Measurements from ENCODE around the gene UTRN.

The UTRN gene

GRCh38 chr6:144314003-144314485 is 28.9 kb downstream of the UTRN start:
- no peak for DNase-seq

GRCh38 chr6:144314562-144314961 is 29.4 kb downstream of the UTRN start:
- no peak for DNase-seq

DNA sequence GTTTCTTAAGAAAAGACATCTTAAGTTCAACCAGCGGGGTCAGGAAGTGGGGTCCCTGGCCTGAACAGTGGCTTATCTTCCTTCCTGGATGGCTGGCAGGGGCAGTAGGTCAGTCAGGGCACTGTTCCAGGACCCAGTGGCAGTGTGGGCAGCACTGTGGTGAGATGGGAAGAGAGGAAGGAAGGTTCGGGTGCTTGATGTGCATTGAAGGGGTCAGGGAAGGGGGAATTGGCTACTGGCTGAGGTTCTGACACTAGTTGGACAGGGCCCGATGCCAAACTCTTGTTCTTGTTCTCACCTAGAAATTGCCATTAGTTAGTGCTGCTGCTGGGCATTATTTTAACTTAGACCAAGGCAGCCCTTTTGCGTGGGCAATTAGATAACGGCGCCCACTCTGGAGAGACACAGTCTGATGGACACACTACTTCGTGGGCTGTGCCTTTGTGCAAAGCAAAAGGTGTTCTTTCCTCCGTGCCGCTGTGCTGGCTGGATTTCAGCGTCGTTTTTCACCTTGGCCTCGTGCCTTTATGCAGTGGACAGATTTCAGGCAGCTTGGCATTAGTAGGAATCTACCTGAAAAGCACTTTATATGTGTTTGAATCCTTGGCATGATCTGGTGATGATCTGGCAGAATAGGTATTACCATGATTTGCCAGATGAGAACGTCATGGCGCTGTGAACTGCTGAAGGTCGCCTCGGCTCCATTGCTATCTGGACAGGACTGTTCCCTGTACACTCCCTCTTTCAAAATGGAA is 30.3 kb downstream of the UTRN start:
- DNase-seq: no peak

DNA sequence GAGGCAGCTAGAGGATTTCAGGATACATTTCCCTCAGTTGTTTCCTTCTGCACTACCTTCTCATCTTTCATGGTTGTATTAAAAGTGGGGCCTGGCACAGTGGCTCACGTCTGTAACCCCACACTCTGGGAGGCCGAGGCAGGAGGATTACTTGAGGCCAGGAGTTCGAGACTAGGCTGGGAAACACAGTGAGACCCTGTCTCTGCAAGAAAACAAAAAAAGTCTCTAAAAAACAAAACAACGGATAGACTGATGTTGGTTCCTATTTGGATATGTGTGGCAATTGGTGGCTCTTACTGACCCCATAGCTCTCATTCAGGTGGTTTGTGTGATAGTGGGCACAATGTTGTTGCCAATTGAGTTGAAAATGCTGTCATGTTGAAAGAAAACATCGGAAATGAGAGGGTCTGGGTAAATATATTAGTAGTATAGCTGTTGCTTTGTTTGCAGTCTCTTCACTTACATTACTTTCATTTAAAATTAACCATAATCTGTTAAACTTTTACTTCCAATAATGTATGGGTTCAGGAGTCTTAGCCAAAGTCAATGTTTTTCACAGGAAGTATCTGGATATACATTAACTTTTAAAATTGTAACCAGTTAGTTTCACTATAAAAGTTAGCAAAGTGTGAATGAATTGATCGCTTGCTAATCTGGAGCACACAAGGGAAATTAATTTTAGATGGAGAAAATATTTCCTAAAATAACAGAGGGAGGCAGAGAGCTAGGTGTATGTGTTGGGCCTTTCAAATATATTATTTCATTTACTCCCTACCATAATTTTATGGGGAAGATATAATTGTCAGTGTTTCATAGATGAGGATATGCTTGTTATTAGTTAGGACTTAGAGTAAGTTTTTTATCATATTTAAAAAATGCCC is 31.1 kb downstream of the UTRN start:
- no peak for DNase-seq

GRCh38 chr6:144316862-144317195 is 31.7 kb downstream of the UTRN start:
- no peak for DNase-seq

GRCh38 chr6:144317736-144318135 is 32.6 kb downstream of the UTRN start:
- no peak for DNase-seq

- peak in 1 of 2 donors; percentile 33 for DNase-seq
These were observed 34.1 kb downstream of the UTRN start for GRCh38 chr6:144319211-144319610.

DNA sequence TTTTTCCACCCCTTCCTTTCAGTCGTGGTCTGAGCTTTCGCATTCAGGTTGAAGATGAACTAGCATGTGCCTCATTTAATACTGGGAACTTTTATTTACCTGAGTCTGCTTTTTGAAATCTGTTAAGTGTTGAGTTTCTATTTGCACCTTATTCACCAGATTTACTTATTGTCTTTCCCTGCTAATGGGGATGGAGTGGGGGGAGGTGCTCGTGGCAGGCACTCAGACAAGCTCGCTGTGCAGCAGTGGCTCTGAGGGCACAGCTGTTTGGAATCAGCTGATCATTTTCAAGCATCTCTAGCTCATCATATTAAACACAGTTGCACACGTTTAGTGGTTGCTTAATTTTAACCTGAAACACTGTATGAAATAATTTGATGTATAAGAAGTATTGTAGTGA is 35.6 kb downstream of the UTRN start:
- no peak for DNase-seq

GRCh38 chr6:144321839-144322591 is 36.9 kb downstream of the UTRN start:
- no peak for DNase-seq

DNA sequence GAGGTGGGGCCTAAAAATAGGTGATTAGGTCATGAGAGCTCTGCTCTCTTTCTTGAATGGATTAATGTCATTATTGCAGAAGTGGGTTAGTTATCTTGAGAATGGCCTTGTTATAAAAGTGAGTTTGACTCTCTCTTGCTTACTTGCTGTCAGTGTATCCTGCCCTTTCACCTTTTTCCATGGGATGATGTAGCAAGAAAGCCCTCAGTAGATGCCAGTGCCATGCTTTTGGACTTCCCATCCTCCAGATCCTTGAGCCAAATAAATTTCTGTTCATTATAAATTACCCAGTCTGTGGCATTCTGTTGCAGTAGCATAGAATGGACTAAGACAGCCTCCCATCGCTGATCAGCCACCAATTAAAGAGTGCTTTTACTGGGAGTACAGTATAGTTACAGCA is 40.1 kb downstream of the UTRN start:
- DNase-seq: no peak

DNA sequence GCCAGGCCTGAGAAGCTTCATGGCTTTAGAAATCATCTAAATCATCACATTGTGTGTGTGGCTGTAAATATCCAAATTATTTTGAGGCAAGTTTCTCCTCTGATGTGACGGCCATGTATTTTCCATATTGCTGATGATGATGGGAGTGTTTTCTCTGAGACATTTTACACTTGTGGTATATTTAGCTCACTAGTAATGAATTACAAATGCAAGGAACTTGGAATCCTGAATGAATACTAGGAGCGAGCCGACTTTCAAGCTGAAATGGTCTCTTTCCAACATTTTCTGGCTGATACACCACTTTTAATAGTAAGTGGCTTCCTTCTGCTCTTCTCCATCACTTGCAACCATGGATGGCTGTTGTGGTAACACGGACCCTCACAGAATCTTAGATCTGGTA is 41.3 kb downstream of the UTRN start:
- DNase-seq: no peak

DNA sequence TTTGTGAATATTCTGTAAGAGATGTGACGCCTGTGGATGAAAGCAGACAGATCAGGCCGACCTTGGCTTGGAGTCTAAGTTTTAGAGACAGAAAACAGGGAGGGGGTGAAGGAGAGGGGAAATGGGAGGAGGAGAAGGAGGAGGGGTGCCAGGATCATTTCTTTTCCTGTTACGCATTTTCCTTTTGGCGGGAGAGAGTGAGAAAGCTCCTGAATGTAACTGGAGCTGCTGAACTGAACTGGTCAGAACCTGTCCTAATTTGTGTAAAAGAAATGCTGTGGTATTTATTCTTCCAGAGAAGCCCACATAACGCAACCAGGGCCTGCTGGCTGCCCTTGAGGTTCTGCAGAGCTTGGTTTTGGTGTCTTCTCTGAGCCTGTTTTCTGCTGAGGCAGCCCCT is 41.9 kb downstream of the UTRN start:
- DNase-seq: no peak

DNA sequence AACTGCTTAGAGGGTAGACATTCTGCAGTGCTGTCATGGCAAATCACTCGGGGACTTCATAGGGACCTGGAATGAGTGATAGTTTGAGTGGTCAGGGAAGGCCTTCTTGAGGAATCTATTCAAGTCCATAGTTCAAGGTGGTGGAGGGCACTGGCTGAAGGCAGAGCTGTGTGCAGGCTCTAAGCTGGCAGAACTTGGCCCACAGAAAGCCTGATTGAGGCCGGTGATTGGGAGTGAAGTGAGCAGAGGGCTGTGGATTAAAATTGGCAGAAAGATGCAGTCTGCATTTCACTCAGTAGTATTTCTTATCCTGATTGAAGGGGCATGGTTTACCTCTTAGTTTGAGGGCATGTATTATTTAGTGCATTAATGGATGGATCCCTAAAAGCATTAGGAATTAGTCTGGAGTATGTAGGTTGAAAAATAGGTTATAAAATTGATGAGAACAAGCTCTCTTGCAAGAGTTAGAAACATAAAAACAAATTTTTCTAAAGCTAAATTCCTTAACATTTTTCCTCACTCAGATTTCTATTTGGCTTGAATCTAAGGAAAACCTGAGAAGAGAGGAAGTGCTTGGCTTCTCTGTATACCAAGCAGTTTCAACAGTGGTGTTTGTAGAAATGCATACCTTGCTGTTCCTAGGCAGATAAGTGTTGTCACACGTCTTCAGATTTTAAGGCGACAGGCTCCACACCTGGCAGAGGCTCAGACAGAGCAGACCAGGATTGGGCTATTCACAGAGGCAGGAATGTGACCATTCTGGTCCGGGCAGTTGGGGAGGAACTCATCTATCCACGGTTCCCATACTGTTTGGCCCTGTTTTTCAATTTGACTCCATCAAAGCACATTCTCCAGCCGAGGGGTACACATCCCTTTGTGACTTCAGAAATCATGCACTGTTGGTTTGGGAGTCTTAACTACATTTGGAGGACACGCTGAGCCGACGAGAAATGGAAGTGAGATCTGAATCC is 45.2 kb downstream of the UTRN start:
- DNase-seq: no peak

DNA sequence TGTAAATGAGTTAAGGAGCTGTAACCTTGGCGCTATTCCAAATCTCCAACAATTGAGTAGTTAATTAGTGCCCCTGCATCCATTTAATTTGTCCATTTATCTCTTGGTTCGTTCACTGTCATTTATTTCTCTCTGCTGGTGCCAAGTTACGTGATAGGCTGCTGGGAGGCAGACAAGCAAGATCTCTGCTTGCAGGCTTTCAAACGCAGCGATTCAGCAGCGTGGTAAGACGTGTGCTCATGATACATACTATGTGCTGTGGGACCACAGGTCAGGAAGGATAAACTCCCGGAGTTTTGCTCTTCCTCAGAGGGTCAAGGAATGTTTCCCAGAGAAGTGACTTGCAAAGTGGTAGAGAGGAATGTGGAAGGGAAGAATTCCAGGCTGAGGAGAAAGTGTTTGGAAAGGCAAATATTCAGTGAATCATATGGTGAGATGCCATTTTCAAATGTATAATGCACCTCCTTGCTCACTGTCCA is 46.4 kb downstream of the UTRN start:
- no peak for DNase-seq

GRCh38 chr6:144332177-144332576 is 47.0 kb downstream of the UTRN start:
- no peak for DNase-seq

- no peak for DNase-seq
These were observed 49.1 kb downstream of the UTRN start for GRCh38 chr6:144334150-144334708.
